ENCODE data around the gene KCNQ1.

Gene KCNQ1

DNA sequence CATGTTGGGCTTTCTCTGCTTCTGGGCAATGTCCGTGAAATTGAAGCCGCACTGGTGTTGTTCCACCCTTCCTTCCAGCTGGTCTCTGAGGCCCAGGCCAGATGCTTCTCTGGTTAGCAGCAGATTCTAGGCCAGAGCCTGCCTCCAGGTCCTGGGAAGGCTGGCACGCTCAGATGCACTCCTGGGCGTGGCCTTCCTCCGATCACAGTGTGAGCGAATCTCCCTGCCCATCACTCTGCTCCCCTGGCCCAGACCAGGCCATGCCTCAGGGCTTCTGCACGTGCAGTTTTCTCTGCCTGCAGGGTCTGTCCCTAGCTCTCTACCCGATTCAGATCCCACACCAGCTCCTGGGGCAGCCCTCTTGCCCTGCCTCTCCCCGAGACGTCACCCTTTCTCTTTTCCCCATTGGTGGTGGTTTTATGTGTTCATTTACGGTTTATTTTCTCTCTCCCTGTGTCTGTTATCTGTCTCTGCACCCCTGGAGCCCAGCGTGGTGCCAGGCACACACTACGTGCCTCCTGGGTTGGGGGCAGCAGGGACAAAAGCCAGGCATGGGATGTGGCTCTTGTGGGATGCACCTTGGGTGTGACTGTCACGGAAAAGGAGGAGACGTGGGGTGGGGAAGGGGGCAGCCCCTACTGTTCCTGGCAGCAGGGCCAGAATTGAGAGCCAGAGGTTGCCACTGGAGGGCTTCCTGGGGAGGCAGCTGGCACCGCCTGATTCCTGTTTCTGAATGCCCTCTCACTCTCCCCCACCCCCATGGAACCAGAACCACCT, 66.0 kb downstream of the KCNQ1 start:
- peak; percentile 54 for DNase-seq (ENCODE audit: low spot score)

DNA sequence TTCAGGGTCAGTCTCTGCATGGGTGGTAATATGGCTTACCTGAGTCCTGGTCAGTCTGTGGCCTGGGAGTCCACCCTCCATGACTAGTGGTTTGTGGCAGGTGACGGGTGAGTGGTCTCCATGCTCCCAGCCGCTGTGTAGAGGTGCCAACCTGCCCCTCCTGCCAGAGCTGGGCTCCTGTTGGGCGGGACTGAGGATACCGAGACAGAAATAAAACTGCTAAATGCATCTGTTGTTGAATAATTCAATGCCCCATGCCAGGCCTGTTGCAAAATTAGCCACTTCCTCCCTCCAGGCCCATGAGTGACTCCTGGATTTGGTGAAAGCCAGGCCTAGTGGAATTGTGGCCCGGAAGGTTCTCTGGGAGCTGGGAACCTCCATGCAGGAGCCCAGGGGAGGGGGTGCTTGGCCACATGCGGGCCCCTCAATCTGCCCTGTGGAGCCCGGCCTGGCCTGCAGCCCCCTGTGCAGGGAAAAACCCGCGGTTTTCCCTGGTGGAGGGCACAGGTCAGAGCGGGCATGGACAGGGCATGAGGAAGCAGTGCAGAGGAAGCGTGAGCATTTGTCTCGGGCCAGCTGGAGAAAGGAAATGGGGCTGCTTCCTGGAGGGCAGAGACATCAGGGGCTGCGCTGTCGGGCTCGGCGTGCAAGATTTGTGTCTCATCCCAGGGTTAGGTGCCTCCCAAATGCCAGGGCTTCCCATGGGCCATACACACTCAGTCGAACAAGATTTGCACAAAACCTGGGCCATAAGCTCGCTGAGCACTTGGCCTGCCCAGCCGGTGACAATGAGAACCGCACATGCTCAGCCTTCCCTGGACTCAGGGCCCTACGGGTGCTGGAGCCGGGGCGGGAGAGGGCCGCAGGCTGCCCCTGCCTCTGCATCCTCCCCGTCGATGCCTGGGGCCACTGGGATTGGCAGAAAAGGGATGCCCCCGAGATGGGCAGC, 66.9 kb downstream of the KCNQ1 start:
- peak; percentile 29 for DNase-seq (ENCODE audit: low spot score)

DNA sequence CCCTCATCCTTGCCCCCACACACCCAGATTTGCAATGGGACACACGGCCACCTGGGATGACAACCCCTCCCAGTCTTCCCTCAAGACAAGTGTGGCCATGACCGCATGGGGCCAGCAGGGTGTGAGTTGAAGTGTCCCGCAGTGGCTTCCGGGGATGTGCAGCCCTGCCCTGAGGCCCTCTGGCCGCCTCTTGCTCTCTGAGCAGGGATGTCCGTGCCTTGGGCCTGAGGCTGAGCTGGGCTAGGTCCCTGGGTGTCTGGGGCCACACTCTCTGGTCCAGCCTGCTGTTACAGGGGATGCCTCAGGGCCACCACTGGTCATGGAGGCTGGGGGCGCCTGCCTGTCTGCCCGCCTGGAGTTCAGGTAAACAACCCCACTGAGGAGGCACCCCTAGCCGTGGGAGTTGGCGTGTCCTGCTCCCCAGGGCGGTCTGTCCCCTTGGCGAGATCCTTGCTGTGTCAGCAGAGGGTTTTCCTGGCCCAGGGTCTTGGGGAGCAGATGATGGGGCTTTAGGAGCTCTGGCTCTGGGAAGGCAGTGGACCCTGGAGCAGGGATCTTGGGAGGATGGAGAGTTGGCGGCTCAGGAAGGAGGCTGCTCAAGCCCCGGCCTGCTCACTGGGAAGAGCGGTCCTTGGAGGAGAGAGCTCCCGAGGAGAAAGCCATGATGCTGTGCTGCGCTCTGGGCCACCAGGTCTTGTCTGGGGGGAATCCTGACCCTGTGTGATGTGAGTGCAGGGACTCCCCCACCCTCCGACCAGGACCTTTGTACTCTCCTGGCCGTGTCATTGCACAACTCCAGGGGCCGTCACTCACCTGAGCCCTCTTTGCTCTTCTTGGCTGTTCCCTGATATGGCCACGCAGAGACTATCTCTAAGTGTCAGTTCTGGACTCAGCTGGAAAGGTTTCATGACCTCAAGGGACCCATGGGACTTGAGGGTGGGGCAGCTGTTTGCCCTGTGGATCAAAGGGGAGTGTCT, 67.9 kb downstream of the KCNQ1 start:
- no peak for DNase-seq (ENCODE audit: low spot score)

DNA sequence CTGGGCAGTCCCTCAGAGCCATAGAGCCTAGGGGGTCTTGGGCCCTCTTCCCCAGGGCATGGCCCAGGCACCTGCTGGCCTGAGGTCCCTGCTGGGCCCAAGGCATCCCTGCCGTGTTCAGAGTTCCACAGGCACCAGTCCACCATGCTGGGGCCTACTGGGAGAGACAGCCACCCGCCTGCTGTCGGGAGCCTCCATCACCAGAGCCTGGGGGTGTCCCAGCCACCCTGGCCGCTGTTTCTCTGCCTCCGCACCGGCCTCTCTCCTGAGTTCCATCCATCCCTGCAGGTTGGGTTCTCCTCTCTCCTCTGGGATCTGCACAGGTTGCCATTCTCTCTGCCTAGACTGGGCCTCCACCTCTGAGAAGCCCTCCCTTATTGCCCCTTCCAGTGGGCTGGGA, 68.6 kb downstream of the KCNQ1 start:
- no peak for DNase-seq (ENCODE audit: low spot score)

DNA sequence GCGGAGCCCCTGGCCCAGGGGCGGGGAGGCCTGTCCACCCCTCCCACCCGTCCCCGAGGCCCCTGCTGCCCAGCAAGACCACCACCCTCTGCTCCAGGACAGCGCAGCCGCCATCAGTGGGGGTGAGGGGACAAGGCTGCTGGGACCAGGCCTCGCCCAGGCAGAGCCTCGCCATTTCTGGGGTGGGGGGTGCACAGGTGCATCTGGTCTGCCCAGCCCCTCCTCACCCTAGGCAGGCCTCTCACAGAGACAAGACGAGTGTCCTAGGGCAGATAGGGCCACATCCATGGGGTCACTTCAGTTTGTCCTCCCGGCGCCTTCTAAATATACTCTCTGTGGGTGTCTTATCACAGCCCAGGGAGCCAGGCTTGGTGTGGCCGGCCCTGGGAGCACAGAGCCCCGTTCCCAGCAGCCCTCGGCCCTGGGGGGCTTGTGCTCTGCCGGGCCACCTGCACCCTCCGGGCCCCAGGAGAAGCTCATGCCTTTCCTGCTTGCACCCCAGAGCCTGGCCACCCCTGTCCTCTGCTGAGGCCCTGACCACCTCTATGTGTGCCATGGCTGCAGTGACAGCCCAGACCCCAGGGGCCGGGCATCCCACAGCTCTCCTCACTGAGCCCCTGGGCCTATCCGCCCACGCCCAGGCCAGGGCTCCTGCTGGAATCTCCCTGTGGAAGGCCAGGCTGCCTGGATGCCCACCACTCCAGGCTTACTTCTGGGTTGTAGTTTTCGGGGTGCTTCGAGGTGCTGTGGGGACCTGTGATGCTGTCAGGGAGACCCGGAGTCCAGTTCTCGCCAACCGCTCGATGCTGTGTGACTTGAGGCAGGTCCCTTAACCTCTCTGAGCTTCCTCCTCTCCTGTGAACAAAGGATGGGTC, 70.8 kb downstream of the KCNQ1 start:
- DNase-seq (ENCODE audit: low spot score): no peak

DNA sequence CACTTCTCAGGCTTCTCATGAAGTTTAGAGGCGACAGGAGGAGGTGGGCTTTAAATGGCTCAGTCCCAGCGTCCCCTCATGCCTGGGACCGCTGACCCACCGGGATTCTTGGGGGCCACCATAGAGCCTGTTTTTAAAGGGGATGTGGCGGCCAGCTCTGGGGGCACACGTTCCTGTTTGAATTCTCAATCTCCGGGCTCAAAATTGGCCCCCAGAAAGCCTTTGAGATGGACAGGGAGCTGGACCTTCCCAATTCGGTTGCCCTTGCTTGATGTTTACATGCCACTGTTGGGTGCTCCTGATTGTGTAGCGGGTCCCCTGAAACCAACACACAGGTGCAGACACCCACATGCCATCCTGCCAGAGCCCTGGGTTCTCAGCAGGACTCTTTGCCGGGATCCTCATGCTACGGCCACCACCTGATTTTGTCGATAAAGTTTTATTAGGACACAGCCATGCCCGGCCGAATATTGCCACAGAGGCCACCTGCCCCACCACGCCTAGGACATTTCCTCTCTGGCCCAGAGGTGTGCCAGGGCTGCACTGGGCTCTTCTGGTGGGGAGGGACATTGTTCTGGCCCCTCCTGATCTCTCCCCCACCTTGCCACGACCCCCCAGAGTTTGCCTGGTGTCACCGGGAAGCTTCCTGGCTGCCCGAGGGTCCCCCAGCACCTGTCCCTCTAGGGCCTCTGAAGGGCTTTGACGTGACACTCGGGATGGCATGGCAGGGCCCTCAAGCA, 71.6 kb downstream of the KCNQ1 start:
- no peak for DNase-seq (ENCODE audit: low spot score)

DNA sequence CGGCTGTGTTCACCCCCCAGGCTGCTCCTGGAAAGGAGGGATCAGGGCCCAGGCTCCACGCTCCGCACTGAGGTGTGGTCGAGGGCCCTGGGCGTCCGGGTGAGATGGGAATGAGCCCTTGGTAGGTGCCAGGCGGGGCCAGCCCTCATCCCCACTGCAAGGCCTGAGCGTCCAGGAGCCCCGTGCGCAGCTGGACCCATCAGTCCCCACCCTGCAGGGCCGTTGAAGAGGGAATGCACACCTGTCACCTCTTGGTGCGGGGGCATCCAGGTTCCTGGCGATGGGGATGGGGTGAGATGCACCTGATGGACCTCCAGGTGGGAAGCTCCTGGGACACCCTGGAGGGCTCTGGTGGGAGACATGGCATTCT, 72.2 kb downstream of the KCNQ1 start:
- no peak for DNase-seq (ENCODE audit: low spot score)

DNA sequence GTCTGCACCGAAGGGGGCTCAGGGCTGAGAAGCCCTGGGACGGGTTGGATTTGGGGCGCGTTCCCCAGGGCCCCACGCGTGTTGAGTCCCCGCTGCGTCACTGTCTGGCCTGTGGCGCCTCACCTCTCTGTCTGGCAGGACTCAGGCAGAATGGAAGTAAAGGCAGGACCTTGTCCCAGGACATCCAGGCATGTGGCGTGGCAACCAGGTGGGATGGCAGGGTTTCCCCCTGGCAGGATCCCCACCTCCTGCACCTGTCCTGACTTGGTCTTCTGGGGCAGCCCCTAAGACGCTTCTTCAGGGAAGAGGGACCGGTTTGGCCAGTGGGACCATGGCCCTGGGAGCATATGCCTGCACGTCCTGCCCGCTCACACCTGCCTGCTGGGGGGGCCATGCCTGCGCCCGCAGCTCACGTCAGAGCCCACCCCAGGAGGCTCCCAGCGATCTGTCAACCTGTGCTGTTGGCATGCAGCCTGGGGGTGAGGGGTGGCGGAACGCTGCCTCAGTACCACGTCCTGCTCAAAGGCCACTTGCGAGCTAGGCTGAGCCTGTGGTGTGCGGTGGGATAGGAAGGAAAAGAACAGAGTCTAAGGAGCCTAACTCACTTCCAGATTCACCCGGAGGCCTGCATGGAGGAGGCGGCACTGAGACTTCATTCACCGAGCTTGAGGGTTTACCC, 72.7 kb downstream of the KCNQ1 start:
- DNase-seq (ENCODE audit: low spot score): no peak

DNA sequence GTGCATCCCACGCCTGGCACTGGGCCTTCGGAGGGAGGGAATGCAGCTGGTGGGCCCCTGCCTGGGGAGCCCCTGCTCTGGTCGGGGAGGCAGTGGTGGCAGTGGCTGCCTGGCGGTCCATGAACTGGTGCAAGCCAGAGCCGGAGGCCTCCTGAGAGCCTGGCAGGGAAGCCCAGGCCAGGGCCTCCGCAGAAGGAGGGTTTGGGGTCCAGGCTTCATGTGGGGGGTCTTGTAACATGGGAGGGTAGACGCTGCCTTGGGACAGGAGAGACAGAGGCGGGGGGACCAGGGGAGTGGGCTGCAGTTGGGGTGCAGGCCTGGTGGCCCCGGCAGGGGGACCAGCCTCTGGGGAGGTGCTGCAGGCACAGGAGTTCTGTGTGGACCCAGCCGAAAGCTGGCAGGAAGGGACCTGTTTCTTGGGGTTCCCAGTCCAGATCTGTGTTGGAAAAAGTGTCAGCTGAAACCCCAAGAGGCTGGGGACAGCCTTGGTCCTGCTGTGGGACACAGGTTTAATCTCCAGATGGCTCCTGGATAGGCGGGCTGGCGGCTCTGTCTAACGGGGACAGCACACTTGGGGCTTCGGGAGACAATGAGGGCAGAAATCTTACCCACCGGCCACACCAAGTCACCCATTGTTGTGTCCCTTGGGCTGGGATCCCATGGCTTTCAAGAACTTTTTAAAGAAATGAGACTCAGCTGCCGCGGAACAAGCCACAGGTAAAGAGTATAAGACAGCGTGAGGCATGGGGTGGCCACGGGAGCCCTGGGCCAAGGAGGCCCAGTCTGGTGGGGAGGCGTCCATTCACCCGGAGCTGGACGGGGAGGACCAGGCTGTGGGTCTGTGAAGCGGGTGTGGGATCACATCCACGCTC, 73.5 kb downstream of the KCNQ1 start:
- DNase-seq (ENCODE audit: low spot score): no peak

DNA sequence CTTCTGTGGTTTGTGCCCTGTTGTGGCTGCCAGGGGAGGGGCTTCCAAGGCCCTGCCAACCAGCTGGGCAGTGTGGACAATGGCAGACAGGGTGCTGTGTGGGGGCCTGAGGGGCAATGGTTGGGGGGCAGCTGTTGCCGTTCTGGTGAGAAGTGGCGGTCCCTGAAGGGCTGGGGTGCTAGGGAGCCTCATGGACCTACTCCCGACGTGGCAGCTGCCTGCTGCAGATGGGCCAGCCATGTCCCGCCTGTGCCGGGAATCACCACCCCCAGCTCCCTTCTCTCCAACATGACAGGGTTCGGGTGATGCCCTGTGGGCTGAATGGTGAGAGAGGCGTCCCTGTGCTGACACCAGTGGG, 74.2 kb downstream of the KCNQ1 start:
- no peak for DNase-seq (ENCODE audit: low spot score)

DNA sequence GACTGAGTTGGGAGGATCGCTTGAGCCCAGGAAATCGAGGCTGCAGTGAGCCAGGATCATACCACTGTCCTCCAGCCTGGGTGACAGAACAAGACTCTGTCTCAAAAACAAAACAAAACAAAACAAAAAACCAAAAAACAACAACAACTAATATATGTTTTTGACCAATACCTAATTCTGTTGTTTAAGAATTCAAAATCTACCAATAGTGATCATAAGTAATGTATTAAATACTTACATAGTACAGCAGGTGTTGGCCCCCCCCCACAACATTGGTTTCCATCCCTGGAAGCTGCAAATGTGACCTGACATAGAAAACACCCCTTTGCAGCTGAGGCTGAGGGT, 74.7 kb downstream of the KCNQ1 start:
- no peak for DNase-seq (ENCODE audit: low spot score)

DNA sequence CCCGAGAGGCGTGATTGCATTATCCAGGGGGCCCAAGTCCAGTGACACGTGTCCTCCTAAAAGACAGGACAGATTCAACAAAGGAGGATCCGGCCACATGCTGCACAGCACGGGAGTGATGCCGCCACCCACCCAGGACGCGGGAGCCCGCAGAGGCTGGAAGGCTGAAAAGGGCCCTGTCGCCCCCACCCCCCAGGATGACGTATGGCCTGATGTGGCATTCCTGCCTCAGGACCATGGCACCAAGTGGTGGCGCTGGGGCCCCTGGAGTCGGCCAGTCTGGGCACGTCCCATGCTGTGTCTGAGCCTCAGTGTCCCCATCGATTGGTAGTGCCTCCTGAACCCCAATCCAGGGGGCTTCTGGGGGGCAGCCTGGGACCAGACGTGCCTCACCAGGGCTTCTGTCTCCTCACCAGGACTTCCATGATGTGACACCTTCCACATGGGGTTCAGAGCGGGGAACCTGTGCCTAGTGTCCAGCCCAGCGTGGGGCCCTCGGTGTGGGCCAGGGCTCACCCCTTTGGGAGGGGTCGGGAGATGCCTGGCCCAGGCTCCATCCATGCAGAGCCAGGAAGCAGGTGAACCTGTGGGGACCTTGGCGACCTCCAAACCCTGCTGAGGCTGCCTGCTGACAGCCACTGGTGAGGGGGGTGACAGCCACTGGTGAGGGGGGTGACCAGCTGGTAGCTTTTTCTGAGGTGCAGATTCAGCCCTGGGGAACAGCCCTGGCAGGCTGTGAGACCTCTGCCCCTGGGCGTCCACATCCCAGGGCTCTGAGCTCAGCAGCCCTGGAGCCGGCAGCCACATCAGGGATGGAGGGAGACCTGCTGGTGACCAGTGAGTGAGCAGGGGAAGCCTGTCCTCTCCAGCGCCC, 75.3 kb downstream of the KCNQ1 start:
- no peak for DNase-seq (ENCODE audit: low spot score)

DNA sequence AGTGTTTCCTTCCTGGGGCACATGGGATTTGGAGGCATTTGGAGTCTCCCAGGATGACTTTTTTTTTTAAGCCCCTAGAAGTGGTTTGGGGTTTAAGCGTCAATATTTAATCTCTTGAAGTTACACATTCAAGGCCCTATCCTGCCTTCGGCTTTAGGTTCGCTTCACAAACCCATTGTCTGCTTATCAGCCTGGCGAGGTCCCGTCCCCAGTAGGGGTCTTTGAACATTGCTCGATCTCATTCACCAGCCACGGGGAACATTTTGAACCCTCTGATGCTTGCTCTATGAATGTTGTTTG, 75.9 kb downstream of the KCNQ1 start:
- DNase-seq (ENCODE audit: low spot score): no peak

DNA sequence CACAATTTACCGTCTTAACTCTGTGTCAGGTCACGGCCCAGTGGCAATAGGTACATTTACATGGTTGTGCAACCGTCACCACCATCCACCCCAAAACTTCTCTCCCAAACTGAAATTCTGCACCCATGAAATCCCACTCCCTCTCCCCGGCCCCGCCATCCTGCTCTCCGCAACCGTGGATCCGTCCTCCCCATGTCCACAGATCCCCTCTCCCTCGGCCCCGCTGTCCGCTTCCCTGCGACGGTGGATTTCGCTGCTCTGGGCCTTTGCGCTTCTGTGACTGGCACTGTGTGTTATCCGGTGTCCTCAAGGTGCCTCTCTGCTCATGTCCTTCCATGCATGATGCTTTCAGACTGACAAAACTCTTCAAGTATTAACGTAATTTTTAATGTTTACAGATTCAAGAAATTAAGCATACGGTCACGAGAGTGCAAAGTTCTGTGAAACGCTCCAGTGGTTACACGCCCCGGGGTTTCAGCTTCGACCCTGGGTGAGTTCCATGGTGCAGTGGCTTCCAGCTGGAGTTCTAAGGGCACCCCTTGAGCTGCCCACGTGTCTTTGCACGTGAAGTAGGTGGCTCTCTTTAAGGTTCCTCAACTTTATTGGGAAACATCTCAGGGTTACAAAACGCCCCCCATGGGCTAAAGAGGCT, 76.4 kb downstream of the KCNQ1 start:
- DNase-seq (ENCODE audit: low spot score): no peak

DNA sequence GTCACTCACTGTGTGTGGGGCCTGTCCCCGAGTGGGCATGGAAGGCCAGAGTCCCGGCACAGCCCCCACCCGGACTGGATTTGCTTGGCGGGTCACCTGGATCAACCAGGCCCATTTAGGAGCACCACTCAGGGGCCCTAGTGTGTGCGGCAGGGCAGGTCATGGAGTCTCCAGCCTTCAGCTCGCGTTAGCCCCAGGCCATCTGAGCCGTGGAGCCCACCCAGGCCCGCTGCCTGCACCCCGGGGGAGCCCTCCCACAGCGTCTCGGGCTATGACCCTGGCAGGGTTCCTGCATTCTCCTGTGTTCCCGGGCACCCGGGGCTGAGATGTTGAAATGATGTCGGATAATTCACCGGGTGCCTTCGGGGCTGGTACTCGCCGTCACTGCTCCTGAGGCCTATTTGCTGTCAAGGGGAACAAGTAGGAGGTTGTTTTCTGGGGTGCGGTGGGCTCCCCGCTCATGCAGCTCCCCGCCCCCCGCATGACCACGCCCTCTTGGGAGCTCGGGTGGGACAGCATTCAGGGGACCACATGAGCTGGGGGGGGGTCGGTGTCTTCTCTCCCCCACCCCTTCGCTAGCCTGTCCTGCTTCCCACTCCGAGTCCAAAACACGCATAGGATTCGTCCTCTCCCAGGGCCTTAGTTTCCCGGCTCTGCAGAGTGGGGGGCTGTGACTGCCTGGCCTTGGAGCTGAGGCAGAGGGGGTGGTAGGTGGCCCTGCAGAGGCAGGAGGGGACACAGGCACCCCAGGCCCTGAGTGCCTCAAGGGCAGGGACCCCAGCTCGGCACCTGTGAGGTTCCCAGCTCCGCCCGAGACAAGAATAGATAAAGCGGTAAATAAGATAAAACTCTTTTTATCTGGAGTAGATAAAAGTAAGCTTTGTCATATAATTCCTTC, 77.2 kb downstream of the KCNQ1 start:
- DNase-seq (ENCODE audit: low spot score): no peak

DNA sequence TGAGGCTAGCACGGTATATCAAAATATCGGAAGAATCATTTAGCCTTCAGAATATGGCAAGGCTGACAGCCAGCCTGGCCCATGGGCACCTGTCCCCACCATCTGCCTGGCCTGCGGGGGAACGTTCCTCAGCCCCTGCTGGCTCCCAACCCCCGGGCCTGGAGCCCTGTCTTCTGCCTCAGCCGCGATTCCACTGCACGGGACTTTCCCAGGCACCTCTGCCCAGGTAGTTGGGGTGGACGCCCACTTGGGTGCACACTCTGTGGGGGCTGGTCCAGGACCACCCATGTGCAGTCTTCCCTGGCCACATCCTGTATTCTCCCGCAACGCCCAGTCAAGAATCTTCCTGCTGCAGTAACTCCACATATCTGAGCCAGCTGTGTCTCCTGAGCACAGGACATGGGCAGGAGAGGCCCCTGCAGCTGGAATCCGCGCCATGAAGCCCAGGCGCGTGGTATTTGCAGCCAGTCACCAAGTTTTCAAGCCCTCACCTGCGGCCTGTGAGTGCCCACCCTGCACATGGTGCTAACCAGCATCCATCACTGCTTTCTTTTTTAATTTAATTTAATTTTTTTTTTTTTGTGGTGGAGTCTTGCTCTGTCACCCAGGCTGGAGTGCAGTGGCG, 77.9 kb downstream of the KCNQ1 start:
- DNase-seq (ENCODE audit: low spot score): no peak

Data from AG20443 (cell line).